Myocyte (in vitro differentiated cells): ENCODE measurements around the gene KAT2B. TPM values are rescaled to one million over a fixed set of nuclear protein-coding genes. Genes with fewer than 3 reads are reported as not detected.
"Not testable (repeated sequence)": the region's sequence is repeated elsewhere in the genome, so short reads cannot be mapped to it uniquely, and the experiment has no call there.

Source experiments
- DNase-seq: peaks from one replicate; pipeline ENCODE4 v3.0.0-alpha.2; 2012; ENCODE audit warnings: low read depth
- total RNA-seq: library from RNA; depleted of rRNA; stranded (reverse); fragments of >200 nt; gene quantifications from 2 replicates; pipeline ENCODE4 v1.2.3, GENCODE V29; 2014

The KAT2B gene
- total RNA-seq, 1 donor from 2014 or later = 25.3 TPM

DNA sequence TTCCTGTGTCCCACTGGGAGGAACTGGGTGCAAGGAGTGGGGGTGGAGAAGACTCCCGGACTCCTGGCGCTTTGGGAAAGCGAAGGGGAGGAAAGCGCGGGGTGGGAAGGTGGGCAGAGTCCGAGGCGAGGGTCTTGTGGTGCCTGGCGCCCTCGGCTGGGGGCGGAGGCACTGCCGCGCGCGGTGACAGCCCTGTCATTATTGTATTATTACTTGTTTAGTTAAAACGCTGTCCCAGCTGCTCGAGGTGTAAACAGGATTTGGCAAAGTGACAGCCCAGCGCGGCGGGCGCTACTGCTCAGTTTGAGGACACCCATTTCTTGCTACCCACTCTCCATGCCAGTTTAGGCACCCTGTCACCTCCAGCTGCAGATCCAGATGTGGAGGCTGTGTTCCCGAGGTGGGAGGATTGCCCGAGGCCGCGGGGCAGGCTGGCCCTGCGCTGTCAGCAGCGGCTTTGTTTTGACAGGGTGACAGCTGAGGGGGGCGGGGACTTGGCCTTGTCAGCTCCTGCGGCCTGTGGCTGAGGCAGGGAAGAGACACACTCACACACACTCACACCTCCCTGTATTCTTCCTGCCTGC lies 1.0 kb downstream of the KAT2B start:
- DNase-seq = peak; percentile 90

GRCh38 chr3:20042331-20042730 lies 2.1 kb downstream of the KAT2B start:
- no peak for DNase-seq

- peak; percentile 40 for DNase-seq
Observed at GRCh38 chr3:20043396-20043795, 3.1 kb downstream of the KAT2B start.

- no peak for DNase-seq
Observed at GRCh38 chr3:20043825-20044224, 3.6 kb downstream of the KAT2B start.

DNA sequence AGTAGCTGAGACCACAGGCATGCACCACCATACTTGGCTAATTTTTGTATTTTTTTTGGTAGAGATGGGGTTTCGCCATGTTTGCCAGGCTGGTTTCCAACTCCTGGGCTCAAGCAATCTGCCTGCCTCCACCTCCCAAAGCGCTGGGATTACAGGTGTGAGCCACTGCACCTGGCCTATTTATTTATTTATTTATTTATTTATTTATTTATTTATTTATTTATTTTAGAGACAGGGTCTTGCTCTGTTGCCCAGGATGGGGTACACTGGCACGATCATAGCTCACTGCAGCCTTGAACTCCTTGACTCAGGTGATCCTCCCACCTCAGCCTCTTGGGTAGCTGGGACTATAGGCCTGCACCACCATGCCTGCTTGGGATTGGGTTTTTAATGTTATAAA lies 4.9 kb downstream of the KAT2B start:
- DNase-seq = not testable (repeated sequence)

GRCh38 chr3:20046556-20046955 lies 6.3 kb downstream of the KAT2B start:
- no peak for DNase-seq

- DNase-seq = no peak
Observed at GRCh38 chr3:20047341-20047779, 7.1 kb downstream of the KAT2B start.

GRCh38 chr3:20047976-20048883 lies 8.0 kb downstream of the KAT2B start:
- no peak for DNase-seq

DNA sequence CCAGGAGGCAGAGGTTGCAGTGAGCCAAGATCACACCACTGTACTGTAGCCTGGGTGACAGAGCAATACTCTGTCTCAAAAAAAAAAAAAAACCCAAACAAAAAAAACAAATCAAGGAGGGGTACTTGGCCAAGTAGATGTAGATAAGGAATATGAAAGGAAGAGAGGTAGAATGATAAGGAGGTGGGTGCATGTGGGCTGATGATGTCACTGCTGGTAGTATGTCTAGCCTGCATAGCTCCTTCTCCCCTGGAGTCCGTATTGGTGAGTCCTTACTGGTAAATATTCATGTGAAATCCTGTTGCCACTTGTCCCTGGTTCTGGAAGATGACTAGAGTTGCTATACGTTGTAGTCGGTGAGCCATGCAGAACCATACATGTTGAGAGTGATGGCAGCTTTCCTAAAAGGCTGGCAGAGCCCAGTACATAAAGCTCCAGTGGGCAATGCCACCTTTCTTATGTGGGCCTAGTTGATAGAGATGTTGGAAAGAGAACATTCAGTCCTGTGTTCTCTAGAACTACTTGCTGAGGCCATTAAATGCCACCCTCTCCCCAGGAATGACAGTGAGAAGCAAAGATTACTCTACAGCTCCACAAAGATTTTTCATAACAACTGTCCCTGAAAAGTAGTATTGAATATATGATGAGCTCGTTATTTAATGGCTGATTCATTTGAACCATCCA lies 11.0 kb downstream of the KAT2B start:
- DNase-seq = no peak

DNA sequence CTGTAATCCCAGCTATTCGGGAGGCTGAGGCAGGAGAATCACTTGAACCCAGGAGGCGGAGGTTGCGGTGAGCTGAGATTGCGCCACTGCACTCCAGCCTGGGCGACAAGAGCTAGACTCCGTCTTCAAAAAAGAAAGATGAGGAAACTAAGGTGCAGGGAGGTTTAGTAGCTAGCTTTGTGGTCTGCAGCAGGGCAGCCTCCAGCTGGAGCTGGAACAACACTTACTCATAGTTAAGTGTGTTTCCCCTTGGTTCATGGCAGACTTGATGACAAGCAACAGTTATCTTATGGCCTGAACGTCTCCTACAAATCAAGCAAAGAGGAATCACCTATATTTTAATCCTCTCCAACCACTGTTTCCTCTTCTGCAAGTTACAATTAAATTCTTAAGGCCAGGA lies 12.6 kb downstream of the KAT2B start:
- no peak for DNase-seq

DNA sequence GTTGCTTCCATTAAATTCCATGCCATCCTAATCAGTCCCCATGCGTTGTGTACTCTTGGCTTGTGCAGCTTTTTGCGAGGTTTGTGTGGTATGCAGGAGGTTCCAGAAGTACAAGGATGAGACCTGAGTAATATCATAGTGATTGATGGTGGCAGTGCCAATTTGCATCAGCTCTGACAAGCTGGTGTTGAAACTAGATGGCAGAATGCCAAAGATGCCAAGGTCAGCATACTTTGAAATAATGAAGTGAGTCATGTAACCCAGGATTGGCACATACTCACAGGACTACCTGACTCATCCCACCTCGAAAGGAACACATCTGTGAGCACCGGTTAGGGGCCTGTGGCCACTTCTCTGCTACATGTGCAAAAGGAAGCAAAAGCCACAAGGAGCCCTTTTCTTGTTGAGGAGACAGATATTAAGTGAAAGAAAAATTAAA lies 14.3 kb downstream of the KAT2B start:
- DNase-seq = peak; percentile 74

DNA sequence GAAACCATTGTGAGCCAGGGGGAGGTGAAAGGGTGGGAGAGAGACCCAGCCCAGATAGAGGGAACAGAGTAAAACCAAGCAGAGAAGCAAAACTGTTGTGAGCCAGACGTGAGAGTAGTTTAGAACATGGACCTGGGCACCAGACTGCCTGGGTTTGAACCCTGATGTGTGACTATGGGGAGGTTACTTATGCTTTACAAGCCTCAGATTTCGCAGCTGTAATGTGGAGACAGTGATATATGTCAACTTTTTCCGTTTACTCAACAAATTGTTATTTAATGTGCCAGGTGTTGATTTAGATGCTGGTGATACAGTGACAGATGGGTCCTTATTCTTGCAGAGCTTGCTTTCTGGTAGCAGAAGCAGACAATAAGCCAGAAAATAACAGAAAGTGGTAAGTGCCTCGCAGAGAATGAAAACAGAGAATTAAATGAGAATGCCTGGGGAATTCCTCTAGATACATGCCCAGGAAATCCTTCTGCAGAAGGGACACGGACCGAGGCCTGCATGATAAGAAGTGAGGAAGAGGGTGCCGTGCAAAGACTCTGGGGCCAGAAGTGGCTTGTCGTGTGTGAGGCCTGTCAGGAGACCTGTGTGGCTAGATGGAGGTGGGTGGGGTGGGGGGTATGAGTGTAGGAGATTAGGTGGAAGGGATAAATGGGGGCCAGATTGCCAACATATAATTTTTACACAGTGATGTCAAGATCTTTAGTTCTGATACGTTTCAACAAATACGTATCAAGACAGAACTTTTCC lies 15.0 kb downstream of the KAT2B start:
- DNase-seq = no peak

DNA sequence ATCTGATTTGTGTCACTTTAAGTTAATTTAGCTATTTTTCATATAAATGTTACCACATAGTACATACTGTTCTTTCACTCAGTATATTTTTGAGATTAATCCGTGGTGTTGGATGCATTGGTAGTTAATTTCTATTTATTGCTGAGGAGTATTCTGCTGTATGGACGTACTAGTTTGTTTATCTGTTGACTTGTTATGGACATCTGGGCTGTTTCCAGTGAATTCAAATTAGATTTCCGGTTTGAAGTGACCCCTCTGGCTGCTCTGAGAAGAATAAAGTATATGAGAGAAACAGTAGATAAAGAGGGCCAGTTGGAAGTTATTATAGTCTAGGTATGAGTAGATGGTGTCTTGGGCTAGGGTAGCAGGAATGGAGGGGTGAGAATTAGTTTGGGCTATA lies 15.6 kb downstream of the KAT2B start:
- no peak for DNase-seq

DNA sequence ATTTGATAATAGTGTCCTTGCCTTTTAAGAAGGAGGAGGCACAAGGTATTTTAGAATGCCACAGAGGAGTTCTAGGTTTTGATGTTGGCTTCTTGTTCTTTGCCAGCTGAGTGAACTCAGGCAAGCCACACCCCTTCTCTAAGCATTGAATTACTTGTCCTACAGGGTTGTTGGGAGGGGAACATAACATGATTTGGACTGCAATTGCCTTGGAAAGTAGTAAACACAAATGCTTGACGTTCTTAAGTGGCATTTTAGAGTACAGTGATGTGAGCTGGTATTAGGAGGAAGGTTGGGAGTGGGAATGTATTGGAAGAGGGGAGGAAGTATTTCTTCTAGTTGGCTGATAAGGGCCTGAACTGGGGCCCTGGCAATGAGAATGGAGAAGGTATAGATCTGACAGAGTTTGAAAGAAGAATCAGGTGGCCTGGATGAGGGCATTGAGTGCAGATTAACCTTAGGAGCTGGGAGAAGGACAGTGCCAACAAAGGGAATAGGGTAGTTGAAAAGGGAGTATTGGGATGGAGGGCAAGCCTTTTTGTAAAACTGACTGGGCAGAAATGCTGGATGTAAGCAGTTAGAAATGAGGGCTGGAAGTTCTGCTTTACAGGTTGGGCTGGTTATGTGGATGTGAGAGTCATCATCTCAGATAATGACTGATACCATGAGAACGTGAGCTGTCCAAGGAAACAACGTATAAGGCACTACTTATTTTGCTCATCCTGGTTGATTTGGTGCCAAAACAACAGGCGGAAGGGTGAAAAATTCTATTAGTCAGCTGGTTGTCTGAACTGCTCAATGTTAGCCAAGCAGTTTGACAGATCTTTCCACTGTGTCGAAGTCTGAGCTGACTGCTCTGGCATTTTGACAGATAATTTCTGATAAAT lies 16.7 kb downstream of the KAT2B start:
- peak; percentile 56 for DNase-seq

DNA sequence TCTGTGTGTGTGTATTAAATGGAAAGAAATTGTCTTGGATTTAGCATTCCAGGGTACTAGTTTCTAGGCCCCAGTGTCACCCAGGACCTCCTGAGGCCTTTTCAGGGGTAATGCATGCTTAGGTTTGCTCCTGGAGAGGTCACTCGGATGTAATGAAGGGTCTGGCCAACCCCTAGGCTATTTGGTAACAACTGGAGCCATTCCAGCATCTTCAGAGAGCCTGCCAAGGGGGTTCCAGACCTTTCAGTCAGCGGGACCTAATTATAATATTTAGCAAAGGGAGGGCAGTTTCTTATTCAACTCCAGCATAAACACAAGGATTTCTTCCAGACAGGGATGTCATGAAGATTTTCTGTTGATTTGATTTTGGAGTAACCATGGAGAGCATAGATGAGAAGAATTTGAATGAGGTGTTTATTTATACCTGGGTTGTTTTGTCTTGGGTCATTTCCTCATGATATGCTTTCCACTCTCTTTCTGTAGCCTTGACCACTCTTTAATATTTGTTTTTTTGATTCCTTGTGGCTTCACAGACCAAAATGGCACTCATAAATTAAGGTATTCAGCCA lies 17.4 kb downstream of the KAT2B start:
- no peak for DNase-seq

DNA sequence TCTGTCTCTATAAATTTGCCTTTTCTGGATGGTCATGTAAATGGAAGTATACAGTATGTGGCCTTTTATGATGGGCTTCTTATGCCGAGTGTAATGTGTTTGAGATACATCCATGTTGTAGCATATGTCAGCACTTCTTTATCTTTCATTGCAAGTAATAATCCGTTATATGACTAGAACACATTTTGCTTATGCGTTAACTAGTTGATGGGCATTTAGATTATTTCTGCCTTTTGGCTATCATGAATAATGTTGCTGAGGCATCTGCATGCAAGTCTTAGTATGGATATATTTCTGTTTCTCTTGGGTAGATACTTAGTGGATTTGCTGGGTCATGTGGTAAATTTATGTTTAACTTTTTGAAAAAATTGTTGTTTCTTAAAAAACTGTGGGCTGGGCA lies 19.7 kb downstream of the KAT2B start:
- DNase-seq = no peak

DNA sequence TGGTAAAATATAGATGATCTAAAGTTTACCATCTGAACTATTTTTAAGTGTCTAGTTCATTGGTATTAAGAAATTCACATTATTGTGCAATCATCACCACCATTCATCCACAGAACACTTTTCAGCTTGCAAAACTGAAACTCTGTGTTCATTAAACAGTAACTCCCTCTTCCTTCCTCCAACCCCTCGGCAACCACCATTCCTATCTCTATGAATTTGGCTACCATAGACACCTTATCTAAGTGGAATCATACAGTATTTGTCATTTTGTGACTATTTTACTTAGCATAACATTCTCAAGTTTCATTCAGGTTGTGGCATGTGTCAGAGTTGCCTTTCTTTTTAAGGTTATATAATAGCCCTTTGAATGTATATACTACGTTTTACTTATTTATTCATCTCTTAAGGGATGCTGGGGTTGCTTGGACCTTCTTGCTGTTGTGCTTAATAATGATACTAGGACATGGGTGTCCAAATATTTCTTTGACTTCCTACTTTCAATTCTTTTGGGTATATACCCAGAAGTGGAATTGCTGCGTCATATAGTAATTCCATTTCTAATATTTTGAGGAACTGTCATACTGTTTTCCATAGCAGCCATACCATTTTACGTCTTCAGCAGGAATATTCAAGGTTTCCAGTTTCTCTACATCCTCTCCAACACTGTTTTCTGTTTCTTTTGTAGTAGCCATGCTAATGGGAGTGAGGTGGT lies 20.9 kb downstream of the KAT2B start:
- no peak for DNase-seq

- DNase-seq = no peak
Observed at GRCh38 chr3:20062996-20063395, 22.8 kb downstream of the KAT2B start.

GRCh38 chr3:20064387-20064786 lies 24.1 kb downstream of the KAT2B start:
- DNase-seq = no peak
